GM12878 (cell line): ENCODE data around the gene SMTNL1. TPM values are rescaled to one million over a fixed set of nuclear protein-coding genes. Genes with fewer than 3 reads are reported as not detected.

ENCODE experiments used
- ATAC-seq: fragments of 200-7000 bp; cut with Tn5 transposase; 3 replicates; pipeline ENCODE4 v1.9.1; 2020; ENCODE audit warnings: mild to moderate bottlenecking, moderate library complexity
- BruUV-seq: library from RNA; stranded (reverse); fragments of 400-500 nt; replicated peaks from 2 replicates; lab custom pipeline; 2021; lab: Mats Ljungman, UMichigan
- CTCF ChIA-PET: fragments of 300-600 bp; sonication (Branson Sonifier 250); formaldehyde crosslinking; extraction: SDS; loops from one replicate; lab custom pipeline; 2021; ENCODE audit warnings: inconsistent platforms; lab: Yijun Ruan, JAX
- POLR2A ChIA-PET: fragments of 350-600 bp; formaldehyde crosslinking; extraction: SDS; loops from one replicate; lab custom pipeline; 2021; ENCODE audit warnings: inconsistent platforms; lab: Charles Lee
- RAD21 ChIA-PET: fragments of 300-600 bp; sonication (Branson Sonifier 250); formaldehyde crosslinking; loops from one replicate; lab custom pipeline; 2023; ENCODE audit warnings: antibody characterized with exemption; ENCODE audit not compliant: unreplicated experiment; lab: Charles Lee
- SMC1A ChIA-PET: fragments of 300-600 bp; sonication (Branson Sonifier 250); formaldehyde crosslinking; loops from one replicate; lab custom pipeline; 2023; ENCODE audit not compliant: unreplicated experiment, uncharacterized antibody; lab: Charles Lee
- DNase-seq: peaks from one replicate; pipeline ENCODE4 v3.0.0-alpha.2; 2011; ENCODE audit warnings: low read depth, low spot score
- FAIRE-seq: peaks from 3 replicates; lab custom pipeline; 2011; peaks lifted over from hg19 to GRCh38; lab: Jason Lieb, UNC
- H2AFZ ChIP-seq: 2 replicates; pipeline ENCODE4 v1.6.0; 2011; ENCODE audit warnings: low read depth, low read length, control low read depth; ENCODE audit not compliant: control insufficient read depth
- H3K27ac ChIP-seq: 2 replicates; pipeline ENCODE4 v1.5.1; 2011; ENCODE audit warnings: control low read depth; ENCODE audit not compliant: control insufficient read depth, insufficient read depth
- H3K27me3 ChIP-seq, 2 experiments: replicated peaks in 1 of 2; 2 replicates each; pipeline versions ENCODE4 v1.6.0 to v1.6.1; 2011; ENCODE audit warnings: low read length in 1 of 2; ENCODE audit not compliant: control insufficient read depth in 2 of 2, insufficient read depth in 2 of 2
- H3K36me3 ChIP-seq, 2 experiments: 2 replicates each; pipeline ENCODE4 v1.5.1; 2011; ENCODE audit warnings: low read length in 1 of 2; ENCODE audit not compliant: control insufficient read depth in 2 of 2, insufficient read depth in 2 of 2
- H3K4me1 ChIP-seq: 2 replicates; pipeline ENCODE4 v1.6.1; 2011; ENCODE audit warnings: mild to moderate bottlenecking, low read length, moderate library complexity, mixed read lengths; ENCODE audit not compliant: control insufficient read depth, insufficient read depth
- H3K4me2 ChIP-seq: 2 replicates; pipeline ENCODE4 v1.6.0; 2011; ENCODE audit warnings: control low read depth; ENCODE audit not compliant: control insufficient read depth, insufficient read depth
- H3K4me3 ChIP-seq: fragments of 200-600 bp; sonication (generic); 2 replicates; pipeline ENCODE4 v1.5.1; 2016
- H3K79me2 ChIP-seq: 2 replicates; pipeline ENCODE4 v1.6.0; 2011; ENCODE audit warnings: low read length; ENCODE audit not compliant: control insufficient read depth, insufficient read depth
- H3K9ac ChIP-seq: 2 replicates; pipeline ENCODE4 v1.8.0; 2011; ENCODE audit warnings: low read length, control low read depth, mixed read lengths; ENCODE audit not compliant: control insufficient read depth, insufficient read depth
- H3K9me3 ChIP-seq: replicated peaks from 3 replicates; pipeline ENCODE4 v1.5.1; 2011; ENCODE audit warnings: mild to moderate bottlenecking, low read length; ENCODE audit not compliant: control insufficient read depth, insufficient read depth
- H4K20me1 ChIP-seq: 2 replicates; pipeline ENCODE4 v1.6.0; 2011; ENCODE audit not compliant: control insufficient read depth, insufficient read depth
- CBX5 ChIP-seq: sonication (generic); IDR thresholded peaks from 2 replicates; pipeline ENCODE4 v1.6.1; 2016; ENCODE audit warnings: low read depth, moderate library complexity, mild to moderate bottlenecking, inconsistent platforms
- CEBPB ChIP-seq, 2 experiments: fragments of 150-350 bp in 1 of 2; IDR thresholded peaks; 2 replicates each; pipeline ENCODE4 v1.6.1; 2012 to 2014; ENCODE audit warnings: low read depth in 2 of 2, low read length in 2 of 2, borderline replicate concordance in 1 of 2, inconsistent platforms in 1 of 2
- DPF2 ChIP-seq: fragments of 450-650 bp; IDR thresholded peaks from 2 replicates; pipeline ENCODE4 v1.6.1; 2017; ENCODE audit warnings: mild to moderate bottlenecking
- E2F4 ChIP-seq: IDR thresholded peaks from 2 replicates; pipeline ENCODE4 v1.6.1; 2012; ENCODE audit warnings: low read depth, low read length, improper control_type of control experiment
- EGR1 ChIP-seq, 2 experiments: IDR thresholded peaks; 1 replicate in 1 of 2; 2 replicates in 1 of 2; pipeline ENCODE4 v1.6.1; 2011 to 2012; ENCODE audit warnings: low read depth in 2 of 2, low read length in 2 of 2, borderline replicate concordance in 1 of 2, mild to moderate bottlenecking in 1 of 2, moderate library complexity in 1 of 2
- IRF4 ChIP-seq: IDR thresholded peaks from 2 replicates; pipeline ENCODE4 v1.6.1; 2011; ENCODE audit warnings: low read depth, low read length
- KAT2A ChIP-seq: conservative IDR thresholded peaks from 2 replicates; pipeline ENCODE4 v1.6.1; 2011; ENCODE audit warnings: low read depth, low read length; ENCODE audit not compliant: control insufficient read depth
- MEF2B ChIP-seq: fragments of 450-650 bp; IDR thresholded peaks from 2 replicates; pipeline ENCODE4 v1.6.1; 2018; ENCODE audit warnings: mild to moderate bottlenecking, moderate library complexity; ENCODE audit not compliant: partially characterized antibody, poor library complexity, severe bottlenecking
- MYC ChIP-seq: IDR thresholded peaks from 2 replicates; pipeline ENCODE4 v1.6.1; 2011; ENCODE audit warnings: mild to moderate bottlenecking, low read length, moderate library complexity, inconsistent platforms; ENCODE audit not compliant: insufficient read depth, insufficient replicate concordance, insufficient read length, severe bottlenecking
- NBN ChIP-seq: fragments of 450-650 bp; IDR thresholded peaks from 2 replicates; pipeline ENCODE4 v1.6.1; 2016
- NR2C2 ChIP-seq: IDR thresholded peaks from 2 replicates; pipeline ENCODE4 v1.6.1; 2011; ENCODE audit warnings: borderline replicate concordance, low read depth; ENCODE audit not compliant: control insufficient read depth, insufficient read length
- NR2F1 ChIP-seq: fragments of 450-650 bp; conservative IDR thresholded peaks from 2 replicates; pipeline ENCODE4 v1.6.1; 2017; ENCODE audit warnings: mild to moderate bottlenecking
- PKNOX1 ChIP-seq: fragments of 450-650 bp; IDR thresholded peaks from 2 replicates; pipeline ENCODE4 v1.6.1; 2016; ENCODE audit warnings: mild to moderate bottlenecking
- RAD51 ChIP-seq: fragments of 450-650 bp; IDR thresholded peaks from 2 replicates; pipeline ENCODE4 v1.6.1; 2016; ENCODE audit warnings: moderate library complexity, mild to moderate bottlenecking, inconsistent platforms
- REST ChIP-seq: IDR thresholded peaks from 2 replicates; pipeline ENCODE4 v1.6.1; 2012; ENCODE audit warnings: mild to moderate bottlenecking, low read depth, low read length
- ZBTB33 ChIP-seq: fragments of 450-650 bp; IDR thresholded peaks from 2 replicates; pipeline ENCODE4 v1.6.1; 2017; ENCODE audit warnings: mild to moderate bottlenecking
- WGBS: methylation state at CpG from one replicate; pipeline ENCODE4 v1.1.6; 2016; ENCODE audit warnings: low lambda C conversion rate; ENCODE audit not compliant: insufficient replicate concordance, insufficient coverage; ENCODE audit errors: missing lambda C conversion rate; 5-methylcytosine and 5-hydroxymethylcytosine counted together
- in situ Hi-C: fragments of 300-500 bp; cut with MboI; formaldehyde crosslinking; loops from 9 replicates; pipeline ENCODE4 v1.14.3; 2018; ENCODE audit warnings: mixed read lengths
- intact Hi-C: fragments of 100-400 bp; cut with micrococcal nuclease; formaldehyde crosslinking; loops from one replicate; pipeline ENCODE4 v1.14.2; 2022; ENCODE audit not compliant: unreplicated experiment
- polyA plus RNA-seq, 11 experiments: library from polyadenylated mRNA; depleted of rRNA in 4 of 11; unstranded in 6 of 11; stranded (reverse) in 5 of 11; fragments of >200 nt; fragmentation: Nextera tagmentation in 4 of 11; fragmentation: Illumina TruSeq in 1 of 11; extraction: Ambion mirVana in 4 of 11; extraction: Trizol in 1 of 11; gene quantifications; 1 replicate in 1 of 11; 2 replicates in 10 of 11; pipeline versions ENCODE4 v1.2.1 to v1.2.3, GENCODE V29; 2011 to 2016; ENCODE audit warnings: inconsistent platforms in 2 of 11, missing spikeins in 2 of 11, low read depth in 1 of 11
- total RNA-seq, 4 experiments: library from RNA; depleted of rRNA in 3 of 4; stranded (reverse); fragments of >200 nt in 3 of 4; fragmentation: Illumina TruSeq in 1 of 4; extraction: Trizol in 1 of 4; gene quantifications; 2 replicates each; pipeline versions ENCODE4 v1.2.1 to v1.2.3, GENCODE V29; 2013 to 2021

Gene SMTNL1
- total and polyA plus RNA-seq, 10 of the 15 experiments (the other 5 are each of a cell fraction or from before 2014, with no cell fraction given), result 0.06 to 0.17 (median 0.10) TPM; not detected in 7

GRCh38 chr11:57506522-57506921, 30.9 kb upstream of the SMTNL1 start:
- Histone ChIP-seq H3K27ac (no peak overlapping the region), H3K9me3 (no peaks in the 10 kb centered on the region), H3K4me2 (no peak overlapping the region), H3K4me1 (no peaks in the 10 kb centered on the region), H3K79me2 (no peaks in the 10 kb centered on the region), H2AFZ (no peak overlapping the region), H3K36me3 (no peaks in the 10 kb centered on the region; a peak in 2 of 4 replicates), H3K4me3 (no peak overlapping the region), H3K9ac (no peak overlapping the region), H3K27me3 (no peaks in the 10 kb centered on the region), H4K20me1 (peaks cover 3% of the 10 kb centered on the region; the same call in 1 of the 2 replicates)
- intact Hi-C loops, result no loop called here
- ChIA-PET CTCF (interaction anchor here (0.7 to 5.7 kb wide), 4 partner anchors 10 to 62 kb away, joined by 3 to 54 read pairs (median 6); partner anchors contain the start of gene SLC43A1), POLR2A (interaction anchor here (1.6 kb wide), 1 partner anchor 13 kb away, joined by 3 read pairs; no protein-coding TSS in a partner anchor), RAD21 (interaction anchor here (1.3 to 2.9 kb wide), 2 partner anchors 13 to 20 kb away, joined by 5 to 8 read pairs; no protein-coding TSS in a partner anchor), SMC1A (interaction anchor here (1.5 to 4.9 kb wide), 3 partner anchors 11 to 161 kb away, joined by 3 to 20 read pairs (median 6); no protein-coding TSS in a partner anchor)
- DNase-seq (no peak), ATAC-seq (no peak), FAIRE-seq (no peak)
- WGBS, result 100% methylated on average over 1 of the region's 1 CpG
- in situ Hi-C loops, result no loop called here
- BruUV-seq, result no TSS peak
- TF ChIP-seq KAT2A, result no peak
- no peak for TF ChIP-seq NBN
- no peak for TF ChIP-seq MEF2B
- no peak for TF ChIP-seq REST
- no peak for TF ChIP-seq IRF4
- TF ChIP-seq EGR1 (IDR thresholded peaks at IDR 0.05; ENCODE audit: borderline replicate concordance in 1 of 2, low read depth in 2 of 2, low read length in 2 of 2), result no peak
- TF ChIP-seq E2F4, result no peak
- TF ChIP-seq DPF2, result no peak
- no peak for TF ChIP-seq CEBPB (IDR thresholded peaks at IDR 0.05; ENCODE audit: borderline replicate concordance in 1 of 2, low read depth in 2 of 2, low read length in 2 of 2)
- TF ChIP-seq NR2C2, result no peak
- no peak for TF ChIP-seq NR2F1
- TF ChIP-seq RAD51, result no peak
- no peak for TF ChIP-seq MYC
- TF ChIP-seq ZBTB33, result no peak
- TF ChIP-seq CBX5, result no peak
- no peak for TF ChIP-seq PKNOX1
